OCI-LY3 (cell line): ENCODE results near the gene DNTTIP2.

Experiments used
- H2AFZ ChIP-seq: fragments of 200-600, 300-600 bp; shearing (Covaris generic); 2 replicates; pipeline ENCODE4 v1.6.0; 2014; ENCODE audit warnings: antibody characterized with exemption, low read depth, low read length
- H3K27ac ChIP-seq: fragments of 200-600, 300-600 bp; sonication (generic); 2 replicates; pipeline ENCODE4 v1.5.1; 2014; ENCODE audit warnings: mild to moderate bottlenecking, low read length, moderate library complexity, mixed read lengths
- H3K27me3 ChIP-seq: fragments of 200-600, 300-600 bp; sonication (generic); 2 replicates; pipeline ENCODE4 v1.6.1; 2014; ENCODE audit warnings: low read depth, low read length, mixed read lengths
- H3K36me3 ChIP-seq: fragments of 200-600, 300-600 bp; sonication (generic); replicated peaks from 2 replicates; pipeline ENCODE3; 2014; ENCODE audit warnings: low read depth, low read length, mixed read lengths
- H3K4me1 ChIP-seq: fragments of 300-600, 200-600 bp; sonication (generic); 2 replicates; pipeline ENCODE4 v1.6.1; 2014; ENCODE audit warnings: low read length, mixed read lengths
- H3K4me2 ChIP-seq: fragments of 200-600, 300-600 bp; sonication (generic); 2 replicates; pipeline ENCODE4 v1.6.1; 2014; ENCODE audit warnings: low read length, mixed read lengths
- H3K4me3 ChIP-seq: fragments of 300-600, 200-600 bp; sonication (generic); 2 replicates; pipeline ENCODE4 v1.5.1; 2014; ENCODE audit warnings: antibody characterized with exemption, mild to moderate bottlenecking, low read length, moderate library complexity
- H3K79me2 ChIP-seq: fragments of 300-600, 200-600 bp; shearing (Covaris generic); 2 replicates; pipeline ENCODE4 v1.6.1; 2014; ENCODE audit warnings: mild to moderate bottlenecking, low read length, mixed read lengths
- H3K9ac ChIP-seq: fragments of 300-600, 200-600 bp; shearing (Covaris generic); 2 replicates; pipeline ENCODE4 v1.6.0; 2014; ENCODE audit warnings: mild to moderate bottlenecking, low read length, moderate library complexity
- H3K9me3 ChIP-seq: fragments of 200-600, 300-600 bp; shearing (Covaris generic); 2 replicates; pipeline ENCODE4 v1.6.1; 2014; ENCODE audit warnings: low read length, mixed read lengths; ENCODE audit not compliant: insufficient read depth
- H4K20me1 ChIP-seq: fragments of 200-600, 300-600 bp; sonication (generic); 2 replicates; pipeline ENCODE4 v1.6.1; 2016; ENCODE audit warnings: low read length, mixed read lengths; ENCODE audit not compliant: insufficient read depth
- CTCF ChIP-seq: fragments of 200-600, 300-600 bp; sonication (generic); IDR thresholded peaks from 2 replicates; pipeline ENCODE4 v1.5.1; 2014; ENCODE audit warnings: antibody characterized with exemption, low read length, low read depth
- EZH2phosphoT487 ChIP-seq: fragments of 200-600 bp; shearing (Covaris generic); IDR thresholded peaks from 2 replicates; pipeline ENCODE4 v1.6.1; 2018; ENCODE audit warnings: antibody characterized with exemption, mixed run types, low read depth

DNTTIP2 gene

DNA sequence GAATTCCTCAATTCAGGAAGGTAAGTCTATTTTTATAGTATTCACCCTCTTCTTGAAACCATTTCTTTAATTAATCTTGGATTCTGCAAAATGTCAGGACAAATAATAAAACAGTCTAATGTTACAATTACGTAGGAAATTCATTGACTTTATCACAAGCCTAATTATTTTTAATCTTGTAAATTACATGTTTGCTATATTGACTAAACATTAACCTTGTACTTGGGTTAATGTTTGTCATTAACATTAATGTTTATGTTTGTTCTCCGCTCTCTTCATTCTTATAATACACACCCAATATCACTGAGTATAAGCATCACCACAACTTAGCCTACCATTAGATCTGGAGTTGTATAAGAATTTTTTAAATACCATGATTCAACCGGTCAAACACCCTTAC, 27.5 kb upstream of the DNTTIP2 start:
- Histone ChIP-seq H3K4me2 (no peak overlapping the region), H2AFZ (no peak overlapping the region), H3K4me3 (no peak overlapping the region), H3K36me3 (no peaks in the 10 kb centered on the region), H4K20me1 (no peaks in the 10 kb centered on the region), H3K4me1 (peaks cover 13% of the 10 kb centered on the region), H3K9me3 (no peaks in the 10 kb centered on the region), H3K27me3 (no peaks in the 10 kb centered on the region), H3K27ac (no peak overlapping the region), H3K9ac (no peak overlapping the region), H3K79me2 (peaks cover 25% of the 10 kb centered on the region)
- no peak for TF ChIP-seq CTCF
- no peak for TF ChIP-seq EZH2phosphoT487

GRCh38 chr1:93905734-93906133, 26.7 kb upstream of the DNTTIP2 start:
- Histone ChIP-seq H3K79me2 (peaks cover 25% of the 10 kb centered on the region), H3K27me3 (no peaks in the 10 kb centered on the region), H2AFZ (no peak overlapping the region), H3K4me3 (no peak overlapping the region), H3K27ac (no peak overlapping the region), H3K4me1 (peaks cover 13% of the 10 kb centered on the region), H3K9ac (no peak overlapping the region), H4K20me1 (no peaks in the 10 kb centered on the region), H3K9me3 (no peaks in the 10 kb centered on the region), H3K4me2 (no peak overlapping the region), H3K36me3 (no peaks in the 10 kb centered on the region)
- TF ChIP-seq CTCF (no peak), EZH2phosphoT487 (no peak)

GRCh38 chr1:93905051-93905450, 26.0 kb upstream of the DNTTIP2 start:
- TF ChIP-seq EZH2phosphoT487: no peak
- TF ChIP-seq CTCF: no peak
- Histone ChIP-seq H3K9me3 (no peaks in the 10 kb centered on the region), H3K4me1 (peaks cover 13% of the 10 kb centered on the region), H4K20me1 (no peaks in the 10 kb centered on the region), H2AFZ (no peak overlapping the region), H3K27me3 (no peaks in the 10 kb centered on the region), H3K4me2 (no peak overlapping the region), H3K79me2 (peaks cover 25% of the 10 kb centered on the region), H3K36me3 (no peaks in the 10 kb centered on the region), H3K27ac (no peak overlapping the region), H3K4me3 (no peak overlapping the region), H3K9ac (no peak overlapping the region)

- no peak overlapping the region for H3K9ac ChIP-seq
- H3K4me3 ChIP-seq: no peak overlapping the region
- no peak overlapping the region for H3K27ac ChIP-seq
- TF ChIP-seq CTCF: no peak
- no peak for TF ChIP-seq EZH2phosphoT487
- H3K9me3 ChIP-seq: no peaks in the 10 kb centered on the region
- H4K20me1 ChIP-seq: no peaks in the 10 kb centered on the region
- H2AFZ ChIP-seq: no peak overlapping the region
- no peaks in the 10 kb centered on the region for H3K36me3 ChIP-seq
- H3K79me2 ChIP-seq: peaks cover 25% of the 10 kb centered on the region
- H3K4me2 ChIP-seq: no peak overlapping the region
- no peaks in the 10 kb centered on the region for H3K27me3 ChIP-seq
- peaks cover 13% of the 10 kb centered on the region for H3K4me1 ChIP-seq
Measured at GRCh38 chr1:93904228-93904627, 25.2 kb upstream of the DNTTIP2 start.
